Smooth muscle cell of trachea (primary cell): ENCODE measurements around the gene CDCA7L. TPM values are rescaled to one million over a fixed set of nuclear protein-coding genes. Genes with fewer than 3 reads are reported as not detected.

Experiments used
- total RNA-seq: library from RNA; depleted of rRNA; stranded (reverse); fragments of >200 nt; gene quantifications from 2 replicates; pipeline ENCODE4 v1.2.1, GENCODE V29; 2014

Gene CDCA7L
- 26.0 and 37.2 TPM in 2 replicates for total RNA-seq

DNA sequence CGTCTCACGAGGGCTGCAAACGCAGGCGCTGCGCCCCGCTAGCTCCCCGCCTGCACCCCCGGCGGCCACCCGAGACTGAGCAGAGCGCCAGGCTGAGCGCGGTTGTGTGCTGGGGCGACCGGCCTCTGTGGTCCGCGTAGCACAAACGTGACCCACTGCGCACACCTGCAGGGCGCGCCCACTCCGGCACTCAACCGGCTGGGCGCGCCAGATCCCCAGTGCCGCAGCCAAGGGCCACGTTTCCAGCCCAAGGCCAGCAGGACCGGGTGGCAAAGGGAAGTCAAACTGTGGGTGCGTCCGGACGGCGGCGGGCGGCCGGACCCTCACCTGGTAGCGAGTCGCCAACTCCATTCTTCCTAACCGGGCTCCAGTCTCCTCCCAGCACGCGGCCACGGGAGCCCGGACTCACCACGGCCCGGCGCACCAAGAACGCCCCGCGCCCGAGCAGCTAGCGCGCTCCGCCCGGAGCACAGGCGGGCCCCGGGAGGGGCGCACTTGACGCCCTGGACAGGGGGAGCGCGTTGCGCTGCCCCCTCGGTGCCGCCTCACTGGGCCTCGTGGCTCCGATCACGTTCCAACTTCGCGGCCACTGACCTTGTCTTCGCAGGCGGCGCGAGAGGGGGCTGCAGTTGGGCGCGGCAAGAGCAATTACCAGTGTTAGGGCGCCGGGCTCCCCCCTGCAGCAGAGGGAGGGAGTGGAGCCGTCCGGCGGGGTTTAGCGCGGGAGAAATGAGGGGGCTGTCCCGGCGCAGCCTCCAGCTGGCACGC is at the start of gene CDCA7L:
TSS of gene CDCA7L (minus strand) at position 446 of the 768 bp plus-strand sequence. CDS start at position 351, 95 bp downstream.

